Activated T-cell treated with anti-CD3 and anti-CD28 coated beads, Interleukin-2, amount 50 U/mL, for 4 hours (primary cell): ENCODE data around the gene CCDC122. TPM values are rescaled to one million over a fixed set of nuclear protein-coding genes. Genes with fewer than 3 reads are reported as not detected.

Experiments
- total RNA-seq, 3 donors: library from RNA; stranded (reverse); gene quantifications; one replicate each; pipeline ENCODE4 v1.2.1, GENCODE V29; 2021

Gene CCDC122
- total RNA-seq, 3 donors from 2014 or later: 0.65 to 1.5 (median 0.95) TPM

Other genes with a start within 250 kb of the CCDC122 start
- under 1 TPM in 1 of 3 donors, not detected in 2; 0.14 TPM for gene ENOX1, start 92.8 kb downstream of the CCDC122 start, total RNA-seq
- 1 to 10 TPM; 2.1 to 4.2 (median 4.1) TPM for gene LACC1, start 164 bp upstream of the CCDC122 start, total RNA-seq